DMS 273 treated with DMSO at 0.1 percent for 48 hours (cell line): ENCODE measurements around the gene FMO1.
"Not testable (repeated sequence)": the region's sequence is repeated elsewhere in the genome, so short reads cannot be mapped to it uniquely, and the experiment has no call there.

ENCODE experiments used
- DNase-seq: peaks from one replicate; lab custom pipeline; 2025; lab: John Stamatoyannopoulos, UW

FMO1 gene

DNA sequence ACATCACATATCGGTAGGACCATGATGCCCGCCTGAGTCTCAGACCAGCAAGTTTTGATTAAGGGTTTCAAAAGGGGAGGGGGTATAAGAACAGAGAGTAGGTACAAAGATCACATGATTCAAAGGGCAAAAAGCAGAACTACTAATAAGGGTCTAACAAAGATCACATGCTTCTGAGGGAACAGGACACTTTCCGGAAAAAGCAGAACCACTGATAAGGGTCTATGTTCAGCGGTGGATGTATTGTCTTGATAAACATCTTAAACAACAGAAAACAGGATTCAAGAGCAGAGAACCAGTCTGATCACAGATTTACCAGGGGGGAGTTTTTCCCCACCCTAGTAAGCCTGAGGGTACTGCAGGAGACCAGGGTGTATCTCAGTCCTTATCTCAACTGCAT, 12.1 kb upstream of the FMO1 start:
- DNase-seq: not testable (repeated sequence)

DNA sequence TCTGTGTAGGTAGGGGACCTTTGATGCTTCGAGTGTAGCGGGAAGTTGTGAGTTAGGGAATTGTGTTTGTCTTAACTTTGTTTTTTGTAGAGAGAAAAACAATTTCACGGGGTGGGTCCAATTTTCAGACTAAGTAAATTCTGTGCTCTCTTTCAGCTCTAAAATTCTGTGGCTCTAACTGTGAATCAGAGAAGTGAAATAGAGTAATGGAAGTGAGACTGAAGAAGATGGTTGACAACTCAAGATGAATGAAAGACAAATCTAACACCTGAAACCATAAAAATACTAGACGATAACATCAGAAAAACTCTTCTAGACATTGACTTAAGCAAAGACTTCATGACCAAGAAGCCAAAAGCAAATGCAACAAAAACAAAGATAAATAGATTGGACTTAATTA, 4.4 kb upstream of the FMO1 start:
- DNase-seq: no peak

DNA sequence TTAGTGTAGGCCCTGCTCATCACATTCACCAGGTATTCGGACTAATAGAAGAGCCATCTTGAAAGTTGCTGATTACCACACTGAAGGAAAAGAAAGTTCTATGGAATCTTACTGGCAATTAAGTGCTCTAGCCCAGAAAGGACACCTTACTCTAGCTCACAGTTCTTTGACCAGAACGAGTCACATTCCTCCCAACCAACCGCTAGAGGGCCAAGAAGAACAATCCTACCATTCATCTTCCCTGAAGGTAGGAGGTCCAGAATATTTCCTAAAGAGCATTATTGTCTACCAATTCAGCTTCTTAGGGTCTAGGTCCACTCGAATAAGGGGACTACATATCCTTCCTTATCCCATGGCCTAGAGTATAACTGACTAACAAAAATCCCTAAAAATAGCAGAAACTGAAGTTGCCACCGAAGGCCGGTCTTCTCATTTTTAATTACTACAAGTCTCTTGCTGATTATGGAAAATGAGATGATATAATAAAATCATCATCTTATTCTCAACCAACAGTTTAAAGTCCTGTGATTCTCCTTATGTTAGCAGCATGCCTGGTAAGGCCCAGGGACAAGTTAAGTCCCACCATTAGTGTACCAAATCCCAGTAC, 2.7 kb upstream of the FMO1 start:
- DNase-seq: no peak

DNA sequence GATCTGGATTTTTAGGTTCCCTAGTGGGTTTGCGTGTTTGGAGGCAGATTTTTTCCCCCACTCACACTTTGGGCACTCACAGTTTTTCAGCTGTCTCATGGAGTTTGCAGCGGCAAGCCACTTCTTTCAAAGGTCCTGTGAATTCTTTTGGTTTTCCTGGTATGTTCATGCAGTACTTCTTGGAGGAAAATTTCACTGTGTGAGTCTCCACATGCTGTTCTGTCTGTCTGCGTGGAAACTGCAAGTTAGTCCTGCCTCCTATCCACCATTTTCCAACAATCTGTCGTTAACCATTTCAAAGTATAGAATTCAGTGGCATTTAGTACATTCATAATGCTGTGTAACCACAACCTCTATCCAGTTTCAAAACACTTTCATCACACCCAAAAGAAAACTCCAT, 793 bp upstream of the FMO1 start:
- DNase-seq: no peak

DNA sequence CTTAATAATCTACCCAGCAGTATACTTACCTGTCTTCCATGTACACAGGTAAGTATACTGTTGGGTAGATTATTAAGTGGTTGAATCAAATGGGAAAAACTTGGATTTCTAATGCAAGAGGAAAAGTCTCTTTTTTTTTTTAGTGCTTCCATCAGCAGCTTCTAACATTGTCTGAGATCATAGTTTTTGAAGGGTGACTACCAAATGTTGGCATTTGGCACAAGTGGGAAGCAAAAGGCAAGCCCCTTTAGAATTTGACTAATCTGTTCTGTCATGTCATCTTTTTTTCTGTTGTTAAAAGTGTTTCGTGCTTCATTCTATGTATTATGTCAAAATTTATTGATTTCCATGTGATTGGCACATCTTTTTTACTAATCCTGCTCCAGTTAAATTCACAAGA, 547 bp downstream of the FMO1 start:
- DNase-seq: no peak

DNA sequence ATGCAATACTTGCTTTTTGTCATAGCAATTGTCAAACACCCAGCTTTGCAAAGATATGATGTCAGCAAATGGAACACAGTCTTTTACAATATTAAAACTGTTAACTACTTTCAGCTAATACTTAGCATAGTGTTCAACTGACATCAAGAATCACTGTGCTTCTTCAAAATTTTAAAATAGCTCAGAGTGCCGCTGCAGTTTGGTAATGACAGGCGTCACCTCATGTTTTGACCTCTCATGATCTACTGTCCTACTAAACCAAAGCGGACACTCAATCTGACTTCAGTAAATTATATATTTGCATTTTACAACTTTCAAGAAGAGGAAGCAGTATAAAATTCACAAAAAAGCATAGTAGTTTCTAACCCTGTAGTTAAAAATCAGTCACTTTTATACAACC, 2.0 kb downstream of the FMO1 start:
- no peak for DNase-seq

DNA sequence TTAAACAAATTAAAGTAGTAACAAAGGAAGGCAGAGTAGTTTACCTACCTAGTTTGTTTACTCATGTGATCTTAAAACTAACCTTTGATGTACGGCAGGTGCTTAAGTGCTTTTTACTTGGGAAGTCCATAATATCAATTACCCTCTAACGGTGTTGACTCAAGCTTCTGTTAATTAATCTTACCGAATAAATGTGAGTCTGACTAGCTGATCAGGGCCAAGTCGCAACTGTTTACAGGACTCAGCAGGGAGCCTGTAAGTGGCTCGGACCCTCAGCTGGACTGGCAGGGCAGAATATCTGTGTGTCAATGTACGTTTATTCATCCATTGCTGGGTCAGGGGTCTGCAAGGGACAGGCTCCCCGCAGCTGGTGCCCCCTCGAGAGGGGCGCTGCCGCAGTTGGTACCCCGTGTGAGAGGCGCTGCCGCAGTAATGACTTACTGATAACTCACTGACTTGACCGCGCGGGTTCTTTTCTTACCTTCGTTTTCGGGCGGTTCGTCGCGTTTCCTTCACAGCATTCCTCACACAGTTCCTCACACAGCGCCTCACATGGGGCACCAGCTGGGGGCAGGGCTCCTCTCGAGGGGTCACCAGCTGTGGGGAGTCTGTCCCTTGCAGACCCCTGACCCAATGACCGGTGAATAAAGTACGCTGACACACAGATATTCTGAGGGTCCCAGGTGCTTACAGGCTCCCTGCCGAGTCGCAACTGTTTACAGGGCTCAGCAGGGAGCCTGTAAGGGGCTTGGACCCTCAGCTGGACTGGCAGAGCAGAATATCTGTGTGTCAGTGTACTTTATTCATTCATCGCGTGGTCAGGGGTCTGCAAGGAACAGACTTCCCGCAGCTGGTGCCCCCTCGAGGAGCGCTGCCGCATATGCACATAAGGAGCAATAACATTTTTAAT, 3.0 kb downstream of the FMO1 start:
- DNase-seq: no peak

DNA sequence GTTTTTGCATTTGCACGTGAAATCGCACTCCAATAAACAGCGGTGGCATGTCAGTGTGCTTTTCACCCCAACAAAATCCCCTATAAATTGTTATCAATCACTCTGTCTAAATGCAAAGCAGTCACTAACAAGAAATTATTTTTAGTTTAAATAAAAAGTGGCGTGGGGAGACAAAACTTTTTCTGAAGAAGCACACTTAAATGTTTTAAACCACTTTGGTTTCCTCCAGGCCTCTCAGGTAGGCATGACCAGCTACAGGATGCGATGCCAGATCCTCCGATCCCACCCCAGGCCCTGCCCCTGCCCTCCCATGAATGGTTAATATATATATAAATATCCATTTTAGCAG, 3.6 kb downstream of the FMO1 start:
- DNase-seq: no peak

DNA sequence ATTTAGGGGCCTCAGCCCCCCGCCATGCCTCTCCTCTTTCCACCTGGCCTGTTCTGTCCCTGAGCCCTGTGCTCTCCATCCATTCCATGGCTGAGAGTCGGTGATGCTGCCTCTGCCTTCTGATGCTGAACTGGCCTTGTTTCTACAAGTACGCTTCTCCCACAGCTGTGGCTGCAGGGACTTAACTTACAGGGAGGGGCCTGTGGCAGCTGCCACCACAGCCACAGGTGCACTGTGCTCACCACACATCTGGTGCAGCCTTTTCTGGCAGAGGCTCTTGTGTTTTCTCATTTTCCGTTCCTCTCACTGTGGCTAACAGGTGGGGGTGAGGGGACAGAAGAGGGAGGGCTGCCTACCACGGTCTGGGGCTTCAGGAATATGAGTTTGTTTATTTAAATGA, 4.2 kb downstream of the FMO1 start:
- DNase-seq: no peak

DNA sequence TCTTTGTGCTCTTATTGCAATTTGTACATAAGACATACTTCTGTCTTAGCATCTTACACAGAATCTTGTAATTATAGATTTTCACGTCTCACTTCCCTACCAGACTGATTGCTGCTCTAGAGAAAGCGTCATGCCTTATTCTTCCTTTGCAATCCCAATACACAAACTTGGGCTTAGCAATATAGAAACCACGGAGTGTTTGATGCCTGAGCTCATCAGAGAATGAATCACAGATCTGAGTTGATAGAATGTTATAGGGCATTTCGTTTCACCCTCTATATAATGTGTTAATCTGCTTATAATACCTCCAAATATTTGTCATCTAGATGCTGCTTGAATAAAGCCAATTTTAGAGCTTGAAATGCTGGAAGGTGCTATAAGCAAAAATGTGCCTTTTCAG, 6.6 kb downstream of the FMO1 start:
- no peak for DNase-seq

DNA sequence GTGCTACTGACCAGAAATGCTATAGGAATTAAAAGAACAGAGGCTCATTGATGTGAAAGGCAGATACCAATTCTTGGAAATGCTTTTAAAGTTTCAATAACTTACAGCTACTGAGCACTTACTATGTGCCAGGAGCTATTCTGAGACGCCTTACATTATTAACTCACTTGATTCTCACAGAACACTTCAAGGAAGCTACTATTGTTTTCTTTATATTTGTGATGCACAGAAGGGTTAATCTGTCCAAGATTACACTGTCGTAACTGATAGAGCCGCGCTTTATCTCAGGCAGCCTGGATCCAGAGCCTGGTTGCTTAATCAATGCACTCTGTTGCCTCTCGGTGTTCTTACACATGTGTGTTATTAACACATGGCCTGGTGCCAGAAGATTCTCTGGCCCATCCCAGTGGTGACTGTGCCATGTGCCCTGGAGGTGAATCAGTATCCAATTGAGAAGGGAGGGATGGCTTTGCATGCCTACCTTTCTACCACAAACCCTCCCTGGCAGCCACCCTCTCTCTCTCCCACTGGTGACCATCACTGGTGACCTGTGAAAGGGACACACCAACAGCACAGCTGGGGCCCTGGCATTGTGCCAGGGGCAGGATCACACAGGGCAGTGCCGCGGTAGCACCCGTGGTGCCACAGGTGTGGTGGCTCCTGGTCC, 8.8 kb downstream of the FMO1 start:
- no peak for DNase-seq

DNA sequence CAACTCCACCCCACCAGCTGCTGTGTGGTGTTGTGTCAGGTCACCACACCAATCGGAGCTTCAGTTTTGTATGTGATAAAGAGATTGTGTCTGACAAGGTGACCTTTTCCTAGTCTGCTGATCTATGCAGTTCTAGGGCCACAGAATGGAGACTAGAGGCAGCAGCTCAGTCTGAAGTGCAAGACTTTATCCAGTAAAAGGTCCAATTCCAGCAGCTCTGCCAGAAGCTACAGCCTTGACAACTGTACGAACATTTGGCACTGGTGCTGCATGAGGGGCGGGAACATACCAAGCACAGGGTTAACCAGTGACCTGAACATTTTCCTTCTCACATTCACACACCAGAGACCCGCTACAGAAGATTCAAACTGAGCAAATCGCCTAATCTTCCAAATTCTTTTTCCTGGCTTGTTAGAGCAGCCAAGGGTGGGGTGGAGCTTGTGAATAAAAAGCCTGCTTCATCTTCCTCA, 9.3 kb downstream of the FMO1 start:
- DNase-seq: no peak

DNA sequence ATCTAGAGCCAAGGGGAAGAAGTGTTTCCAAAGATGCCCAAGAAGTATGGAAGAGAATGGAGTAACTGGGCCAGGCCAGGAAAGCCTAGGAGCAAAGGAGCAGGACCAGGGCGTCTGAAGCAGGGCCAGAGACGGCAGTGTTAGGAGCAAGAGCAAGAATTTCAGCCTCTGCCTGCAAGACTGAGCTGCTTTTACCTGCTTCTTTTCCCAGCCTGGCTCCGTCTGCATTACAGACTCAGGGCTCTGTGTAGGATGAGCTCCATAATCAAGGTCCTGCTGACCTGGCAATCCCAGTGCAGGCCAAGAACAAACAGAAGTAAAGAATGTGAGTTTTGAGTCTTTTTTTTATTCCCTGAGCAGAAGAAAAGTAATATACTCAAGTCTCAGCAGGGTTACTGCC, 10.1 kb downstream of the FMO1 start:
- DNase-seq: no peak

DNA sequence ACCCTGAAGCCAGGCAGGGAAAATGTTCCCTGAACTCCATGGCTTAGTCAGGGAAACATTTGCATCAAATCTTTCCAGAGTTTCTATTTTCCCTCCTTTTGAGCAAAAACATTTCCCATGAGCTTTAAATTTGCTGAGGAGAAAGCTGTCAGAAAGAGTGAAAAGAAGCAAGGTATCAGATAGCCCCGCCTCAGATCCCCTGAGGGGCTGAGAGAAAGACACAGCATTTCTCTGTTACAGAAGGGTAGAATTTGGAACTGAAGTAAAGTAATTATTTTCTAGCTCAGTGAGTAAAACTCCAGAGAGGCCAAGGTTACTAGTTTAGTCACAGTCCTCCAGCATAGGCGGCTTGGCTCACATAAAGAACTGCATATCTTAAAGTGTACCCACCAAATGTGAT, 10.6 kb downstream of the FMO1 start:
- DNase-seq: no peak

DNA sequence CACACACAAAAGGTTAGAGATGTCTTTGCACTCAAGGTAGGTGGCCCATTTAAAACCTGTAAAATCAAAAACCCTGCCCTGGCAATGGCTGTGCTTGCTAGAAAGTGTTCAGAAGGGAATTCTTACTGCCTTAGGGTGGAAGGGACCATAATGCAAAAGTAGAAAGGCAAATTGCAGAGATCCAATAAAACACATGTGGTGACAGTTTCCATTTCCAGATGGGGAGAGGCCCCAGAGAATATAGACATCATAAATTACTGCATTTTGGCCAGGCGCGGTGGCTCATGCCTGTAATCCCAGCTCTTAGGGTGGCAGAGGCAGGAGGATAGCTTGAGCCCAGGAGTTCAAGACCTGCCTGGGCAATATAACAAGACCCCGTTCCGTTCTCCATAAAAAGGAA, 13.0 kb downstream of the FMO1 start:
- no peak for DNase-seq

DNA sequence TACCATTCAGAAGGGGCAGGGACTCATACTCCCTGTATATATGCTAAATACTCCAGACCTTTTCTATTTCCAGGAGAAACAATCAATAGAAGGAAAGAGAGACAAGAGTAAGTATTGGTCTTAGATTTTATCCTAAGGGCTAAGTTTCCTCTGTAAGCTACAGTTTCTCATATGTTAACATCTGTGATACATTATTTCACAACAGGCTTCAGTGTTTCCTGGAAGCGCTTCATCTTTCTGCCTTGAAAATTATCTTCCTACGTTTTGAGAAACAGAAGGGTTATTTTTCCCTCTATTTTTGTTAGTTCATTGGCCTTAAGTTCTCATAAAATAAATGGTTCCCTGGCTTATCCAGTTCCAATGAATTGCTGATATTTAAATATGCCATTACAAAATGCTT, 15.6 kb downstream of the FMO1 start:
- DNase-seq: no peak

DNA sequence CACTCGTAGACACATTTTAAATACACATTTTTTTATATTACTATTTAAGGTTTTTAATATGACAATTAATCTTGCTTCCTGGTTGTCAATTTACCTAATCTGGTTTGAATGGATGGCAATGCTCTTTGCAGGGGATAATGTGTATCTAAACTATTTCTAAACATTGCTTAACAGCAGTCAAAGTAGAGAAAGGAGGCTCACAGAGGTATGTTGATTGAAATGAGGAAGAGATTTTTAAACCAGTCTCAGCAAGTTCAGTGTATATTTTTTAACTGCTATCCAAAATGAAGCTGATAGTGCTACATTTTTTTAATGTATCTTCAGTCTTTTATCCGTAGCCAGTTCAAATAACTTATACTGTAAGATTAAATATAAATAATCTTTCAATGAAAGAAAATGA, 17.4 kb downstream of the FMO1 start:
- no peak for DNase-seq

DNA sequence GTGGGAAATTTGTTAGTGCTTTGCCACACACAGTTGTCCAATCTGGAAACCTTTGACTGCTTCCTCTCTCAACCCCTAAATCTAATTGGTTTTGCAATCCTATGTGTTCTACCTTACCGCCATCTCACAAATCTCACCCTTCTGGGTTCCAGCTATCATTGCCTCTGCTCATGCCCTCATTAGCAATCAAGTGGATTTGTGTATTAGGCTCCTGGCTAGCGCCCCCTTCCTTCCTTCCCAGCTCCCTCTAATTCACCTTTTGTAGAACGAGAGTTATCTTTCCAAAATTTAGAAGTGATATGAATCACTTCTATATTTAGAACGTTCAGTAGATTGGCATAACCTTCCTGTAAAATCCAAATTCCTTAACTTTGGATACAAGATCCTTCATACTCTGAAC, 18.6 kb downstream of the FMO1 start:
- DNase-seq: no peak

DNA sequence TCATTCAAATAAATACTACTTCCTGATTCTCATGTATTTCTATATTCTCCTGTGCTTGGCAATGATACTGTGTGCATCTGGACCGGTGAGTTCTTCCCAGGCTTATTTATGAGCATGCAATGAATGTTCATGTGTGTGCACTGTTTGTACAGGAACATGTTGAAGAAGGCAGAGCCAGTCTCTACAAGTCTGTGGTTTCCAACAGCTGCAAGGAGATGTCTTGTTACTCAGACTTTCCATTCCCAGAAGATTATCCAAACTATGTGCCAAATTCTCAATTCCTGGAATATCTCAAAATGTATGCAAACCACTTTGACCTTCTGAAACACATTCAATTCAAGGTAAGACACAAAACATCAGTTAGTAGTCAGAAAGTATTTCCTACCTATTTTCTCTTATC, 19.1 kb downstream of the FMO1 start:
- DNase-seq: no peak

DNA sequence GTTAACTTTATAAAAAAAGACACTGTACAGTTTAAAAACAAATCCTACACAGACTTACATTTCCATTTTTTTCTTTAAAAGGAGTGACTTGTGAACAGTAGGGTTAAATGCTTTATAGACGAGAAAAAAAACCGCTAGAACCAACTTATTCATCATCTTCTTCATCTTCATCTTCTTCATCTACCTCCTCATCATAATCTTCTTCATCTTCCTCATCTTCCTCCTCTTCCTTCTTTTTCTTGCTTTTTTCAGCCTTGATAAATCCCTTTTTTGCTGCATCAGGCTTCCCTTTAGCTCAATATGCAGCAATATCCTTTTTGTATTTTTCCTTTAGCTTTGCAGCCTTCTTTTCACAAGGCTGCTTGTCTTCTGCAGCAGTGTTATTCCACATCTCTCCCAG, 22.5 kb downstream of the FMO1 start:
- no peak for DNase-seq

DNA sequence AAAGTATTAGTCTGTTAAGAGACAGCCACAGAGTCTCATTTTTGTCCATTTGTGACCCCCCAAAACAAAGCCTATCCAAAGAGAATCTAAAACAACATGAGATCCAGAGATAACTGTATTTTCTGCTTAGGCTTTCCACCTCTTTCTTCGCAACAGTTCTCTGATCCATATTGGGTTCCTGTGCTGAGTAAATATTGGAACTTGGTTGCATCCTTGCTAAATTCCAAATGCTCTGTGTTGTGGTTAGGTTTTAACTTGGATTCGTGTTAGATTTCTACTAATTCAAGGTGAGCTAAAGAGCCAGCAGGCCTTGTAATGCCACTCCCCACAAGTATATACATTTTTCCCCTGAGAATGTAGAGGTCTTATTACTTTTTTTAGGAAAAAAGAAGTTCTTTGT, 29.2 kb downstream of the FMO1 start:
- DNase-seq: no peak

DNA sequence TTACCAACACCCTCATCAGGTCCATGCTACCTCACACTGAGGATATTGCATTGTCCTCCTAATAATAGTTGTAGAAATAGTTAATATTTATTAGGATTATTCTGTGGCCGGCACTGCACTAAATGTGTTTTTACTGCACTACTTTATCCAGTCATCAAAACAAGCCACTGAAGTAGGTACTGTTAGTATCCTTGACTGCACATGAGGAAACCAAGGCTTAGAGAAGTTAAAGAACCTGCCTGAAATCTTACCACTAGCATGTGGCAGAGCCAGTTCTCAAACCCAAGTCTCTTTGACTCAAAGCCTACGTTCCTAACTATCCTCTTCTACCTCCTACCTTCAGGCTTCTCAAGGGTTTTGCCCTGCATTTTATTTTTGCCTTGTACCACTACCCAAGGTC, 30.9 kb downstream of the FMO1 start:
- no peak for DNase-seq

DNA sequence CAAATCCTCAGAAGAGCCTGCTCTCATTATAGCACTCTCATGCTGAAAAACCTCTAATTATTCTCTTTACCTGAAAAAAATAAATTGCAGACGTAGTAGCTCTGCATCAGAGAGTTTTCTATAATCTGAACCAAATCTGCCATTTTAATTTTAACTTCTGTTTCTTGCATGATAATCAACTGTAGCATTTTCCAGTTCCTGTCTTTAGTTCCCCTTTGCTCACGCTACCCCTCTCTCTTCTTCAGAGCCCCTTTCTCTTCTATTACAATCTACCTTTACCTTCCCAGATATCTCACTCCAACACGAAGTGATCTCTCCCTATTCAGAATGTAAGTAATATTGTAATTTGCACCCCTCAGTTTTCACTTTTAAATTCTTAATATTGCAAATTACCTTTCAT, 31.4 kb downstream of the FMO1 start:
- no peak for DNase-seq
